T-helper 2 cell treated with Interferon-gamma antibody and Interleukin-4, amounts not matched to agents 5 μg/mL and 100 μg/mL, for 36 hours (primary cell): ENCODE data around the gene PLXNA3.

Experiments used
- DNase-seq: peaks from one replicate; pipeline ENCODE4 v3.0.0; 2021; ENCODE audit warnings: low spot score
- H3K27ac Mint-ChIP-seq: one replicate; pipeline ENCODE4 v1.8.0; 2021; ENCODE audit warnings: mild to moderate bottlenecking, mixed read lengths
- H3K27me3 Mint-ChIP-seq: one replicate; pipeline ENCODE4 v1.8.0; 2021; ENCODE audit warnings: low read depth, mixed read lengths
- H3K36me3 Mint-ChIP-seq: one replicate; pipeline ENCODE4 v1.8.0; 2021; ENCODE audit warnings: low read depth, mixed read lengths
- H3K4me1 Mint-ChIP-seq: one replicate; pipeline ENCODE4 v1.8.0; 2021; ENCODE audit warnings: low read depth, mixed read lengths
- H3K4me3 Mint-ChIP-seq: one replicate; pipeline ENCODE4 v1.8.0; 2022; ENCODE audit warnings: mild to moderate bottlenecking, moderate library complexity, mixed read lengths
- H3K9me3 Mint-ChIP-seq: one replicate; pipeline ENCODE4 v1.8.0; 2021; ENCODE audit warnings: mixed read lengths

The PLXNA3 gene

GRCh38 chrX:154440623-154441357 lies 17.3 kb upstream of the PLXNA3 start:
- DNase-seq = no peak
- Mint-ChIP-seq H3K36me3 (peaks cover 19% of the 10 kb centered on the region), H3K27ac (no peak overlapping the region), H3K4me1 (peaks cover 19% of the 10 kb centered on the region), H3K27me3 (no peaks in the 10 kb centered on the region), H3K4me3 (no peak overlapping the region), H3K9me3 (no peaks in the 10 kb centered on the region)

DNA sequence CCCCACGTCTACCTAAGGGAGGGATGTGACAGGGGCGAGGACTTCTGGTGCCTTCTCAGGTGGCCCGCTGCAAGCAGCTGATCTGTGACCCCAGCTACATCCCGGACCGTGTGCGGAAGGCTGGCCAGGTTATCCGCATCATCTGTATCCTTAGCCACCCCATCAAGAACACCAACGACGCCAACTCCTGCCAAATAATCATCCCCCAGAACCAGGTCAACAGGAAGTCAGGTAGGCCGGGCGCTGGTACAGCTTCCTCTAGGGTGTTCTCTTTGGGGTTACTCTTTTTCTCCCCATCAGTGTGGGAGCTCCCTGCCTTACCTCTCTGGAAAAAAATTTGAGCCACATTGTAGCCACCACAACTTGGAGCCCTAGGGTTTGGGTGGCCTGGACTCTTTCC lies 16.5 kb upstream of the PLXNA3 start:
- no peak overlapping the region for H3K27ac Mint-ChIP-seq
- H3K27me3 Mint-ChIP-seq = no peaks in the 10 kb centered on the region
- no peak for DNase-seq
- H3K9me3 Mint-ChIP-seq = no peaks in the 10 kb centered on the region
- H3K4me1 Mint-ChIP-seq = peaks cover 15% of the 10 kb centered on the region
- H3K4me3 Mint-ChIP-seq = no peak overlapping the region
- peaks cover 21% of the 10 kb centered on the region for H3K36me3 Mint-ChIP-seq

DNA sequence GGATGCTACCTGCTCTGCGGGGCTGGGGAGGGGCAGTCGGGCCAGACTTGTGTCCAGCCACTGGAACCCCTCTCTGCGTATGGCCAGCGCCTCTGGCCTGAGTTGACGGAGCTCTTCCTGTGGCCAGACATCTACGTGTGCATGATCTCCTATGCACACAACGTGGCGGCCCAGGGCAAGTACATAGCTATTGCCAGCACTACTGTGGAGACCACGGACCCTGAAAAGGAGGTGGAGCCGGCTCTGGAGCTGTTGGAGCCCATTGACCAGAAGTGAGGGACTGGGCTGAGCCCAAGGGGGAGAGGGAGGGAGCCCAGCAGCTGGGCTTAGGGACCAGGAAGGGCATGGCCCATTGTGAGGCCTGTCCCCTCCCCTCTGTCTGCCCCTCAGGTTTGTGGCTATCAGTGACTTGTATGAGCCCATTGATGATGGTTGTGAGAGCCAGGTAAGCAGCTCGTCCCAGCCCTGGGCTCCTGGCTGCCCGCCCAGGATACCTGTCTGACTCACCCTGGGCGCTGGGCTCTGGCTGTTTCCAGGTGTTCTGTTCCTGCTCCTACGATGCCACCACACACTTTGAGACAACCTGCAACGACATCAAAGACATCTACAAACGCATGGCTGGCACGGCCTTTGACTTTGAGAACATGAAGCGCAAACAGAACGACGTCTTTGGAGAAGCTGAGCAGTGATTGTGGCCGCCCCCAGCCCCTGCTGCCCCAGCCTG lies 15.9 kb upstream of the PLXNA3 start:
- Mint-ChIP-seq H3K4me3 (no peak overlapping the region), H3K4me1 (peaks cover 15% of the 10 kb centered on the region), H3K9me3 (no peaks in the 10 kb centered on the region), H3K36me3 (peaks cover 22% of the 10 kb centered on the region), H3K27me3 (no peaks in the 10 kb centered on the region), H3K27ac (no peak overlapping the region)
- DNase-seq = no peak

DNA sequence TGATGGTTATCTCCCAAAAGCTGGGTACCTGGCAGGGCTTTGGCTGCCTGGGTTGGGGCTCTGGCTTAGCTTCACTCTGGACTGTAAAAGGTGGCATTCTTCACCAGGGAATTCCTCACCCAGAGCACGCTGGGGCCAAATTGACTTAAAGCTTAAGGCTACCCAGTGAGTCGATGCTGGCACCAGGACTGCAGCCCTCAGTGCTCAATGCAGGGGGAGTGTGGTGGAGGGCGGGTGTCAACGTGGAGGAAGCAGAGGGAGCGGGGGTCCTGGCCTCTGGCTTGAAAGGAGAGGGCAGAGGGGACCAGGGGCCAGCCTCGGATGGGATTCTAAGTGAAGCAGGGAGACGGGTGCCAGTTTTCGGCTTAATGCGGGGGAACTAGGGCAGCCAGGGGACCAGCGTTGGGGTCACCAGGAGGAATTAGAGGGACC lies 14.6 kb upstream of the PLXNA3 start:
- H3K9me3 Mint-ChIP-seq = no peaks in the 10 kb centered on the region
- H3K4me1 Mint-ChIP-seq = peaks cover 11% of the 10 kb centered on the region
- H3K27me3 Mint-ChIP-seq = no peaks in the 10 kb centered on the region
- no peak for DNase-seq
- peak overlapping the region; percentile 76 for H3K4me3 Mint-ChIP-seq
- peak overlapping the region; percentile 74 for H3K27ac Mint-ChIP-seq
- peaks cover 17% of the 10 kb centered on the region for H3K36me3 Mint-ChIP-seq

- H3K27ac Mint-ChIP-seq = peak within 1 kb of the TSS; percentile 74
- peaks cover 17% of the 10 kb centered on the region for H3K36me3 Mint-ChIP-seq
- no peaks in the 10 kb centered on the region for H3K9me3 Mint-ChIP-seq
- DNase-seq = peak; percentile 72
- no peaks in the 10 kb centered on the region for H3K27me3 Mint-ChIP-seq
- H3K4me1 Mint-ChIP-seq = peaks cover 11% of the 10 kb centered on the region
- H3K4me3 Mint-ChIP-seq = peak within 1 kb of the TSS; percentile 76
Observed at GRCh38 chrX:154443992-154444754, 13.9 kb upstream of the PLXNA3 start, which contains the start of gene FAM50A. FAM50A (plus strand) TSS chrX:154444141; CDS start chrX:154444236, 95 bp downstream.

- Mint-ChIP-seq H3K36me3 (peaks cover 18% of the 10 kb centered on the region), H3K27ac (no peak overlapping the region), H3K27me3 (no peaks in the 10 kb centered on the region), H3K4me1 (peaks cover 11% of the 10 kb centered on the region), H3K9me3 (no peaks in the 10 kb centered on the region), H3K4me3 (peak overlapping the region; percentile 36)
- no peak for DNase-seq
Observed at GRCh38 chrX:154444755-154445246, 13.3 kb upstream of the PLXNA3 start.

- H3K4me3 Mint-ChIP-seq = peak overlapping the region; percentile 15
- no peaks in the 10 kb centered on the region for H3K9me3 Mint-ChIP-seq
- no peak for DNase-seq
- no peaks in the 10 kb centered on the region for H3K27me3 Mint-ChIP-seq
- peak overlapping the region; percentile 68 for H3K27ac Mint-ChIP-seq
- peaks cover 16% of the 10 kb centered on the region for H3K36me3 Mint-ChIP-seq
- H3K4me1 Mint-ChIP-seq = peaks cover 11% of the 10 kb centered on the region
Observed at GRCh38 chrX:154445776-154446175, 12.3 kb upstream of the PLXNA3 start.

- Mint-ChIP-seq H3K4me1 (peaks cover 10% of the 10 kb centered on the region), H3K27ac (no peak overlapping the region), H3K36me3 (peaks cover 13% of the 10 kb centered on the region), H3K27me3 (no peaks in the 10 kb centered on the region), H3K4me3 (no peak overlapping the region), H3K9me3 (no peaks in the 10 kb centered on the region)
- DNase-seq = no peak
Observed at GRCh38 chrX:154446430-154446829, 11.7 kb upstream of the PLXNA3 start.

DNA sequence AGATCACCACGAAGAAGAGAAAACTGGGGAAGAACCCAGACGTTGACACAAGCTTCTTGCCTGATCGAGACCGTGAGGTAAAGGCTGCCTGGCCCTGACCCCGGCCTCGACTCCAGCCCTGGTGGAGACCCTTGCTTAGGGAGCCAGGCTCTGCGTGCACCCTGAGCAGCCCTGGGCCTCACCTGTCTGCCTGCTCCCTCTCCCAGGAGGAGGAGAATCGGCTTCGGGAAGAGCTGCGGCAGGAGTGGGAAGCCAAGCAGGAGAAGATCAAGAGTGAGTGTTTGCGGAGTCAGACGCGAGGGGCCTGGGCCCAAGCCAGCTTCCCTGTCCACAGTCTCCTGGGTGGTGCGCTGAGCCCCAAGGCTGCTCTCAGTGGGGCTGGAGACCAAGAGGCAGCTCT lies 9.6 kb upstream of the PLXNA3 start:
- Mint-ChIP-seq H3K36me3 (peaks cover 12% of the 10 kb centered on the region), H3K4me3 (no peak overlapping the region), H3K4me1 (peaks cover 3% of the 10 kb centered on the region), H3K27me3 (no peaks in the 10 kb centered on the region), H3K27ac (no peak overlapping the region), H3K9me3 (no peaks in the 10 kb centered on the region)
- DNase-seq = no peak

- no peak for DNase-seq
- Mint-ChIP-seq H3K27ac (no peak overlapping the region), H3K4me3 (no peak overlapping the region), H3K36me3 (peaks cover 14% of the 10 kb centered on the region), H3K27me3 (no peaks in the 10 kb centered on the region), H3K4me1 (peaks cover 3% of the 10 kb centered on the region), H3K9me3 (no peaks in the 10 kb centered on the region)
Observed at GRCh38 chrX:154449618-154450017, 8.5 kb upstream of the PLXNA3 start.

DNA sequence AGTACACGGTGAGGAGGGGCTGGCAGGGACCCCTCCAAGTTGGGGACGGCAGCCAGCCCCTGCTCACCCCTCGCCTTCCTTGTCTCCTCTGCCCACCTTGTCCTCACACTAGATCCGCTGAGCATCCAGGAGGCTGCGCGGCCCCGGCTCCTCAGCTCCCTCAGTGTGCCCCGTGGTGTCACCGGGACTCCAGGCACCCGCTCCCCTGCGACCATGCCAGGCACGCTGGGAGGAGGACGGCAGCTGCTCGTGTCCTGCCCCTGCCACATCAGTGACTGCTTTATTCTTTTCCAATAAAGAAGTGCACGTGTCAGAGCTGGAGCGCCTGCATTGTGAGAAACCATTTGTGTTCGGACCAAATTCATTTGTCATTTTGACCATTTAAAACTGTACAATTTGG lies 7.8 kb upstream of the PLXNA3 start:
- H3K4me3 Mint-ChIP-seq = no peak overlapping the region
- no peak overlapping the region for H3K27ac Mint-ChIP-seq
- peaks cover 14% of the 10 kb centered on the region for H3K36me3 Mint-ChIP-seq
- H3K27me3 Mint-ChIP-seq = no peaks in the 10 kb centered on the region
- no peak for DNase-seq
- peaks cover 3% of the 10 kb centered on the region for H3K4me1 Mint-ChIP-seq
- no peaks in the 10 kb centered on the region for H3K9me3 Mint-ChIP-seq

- peaks cover 6% of the 10 kb centered on the region for H3K36me3 Mint-ChIP-seq
- H3K27ac Mint-ChIP-seq = no peak overlapping the region
- H3K27me3 Mint-ChIP-seq = no peaks in the 10 kb centered on the region
- H3K4me3 Mint-ChIP-seq = no peak overlapping the region
- peaks cover 5% of the 10 kb centered on the region for H3K4me1 Mint-ChIP-seq
- DNase-seq = no peak
- no peaks in the 10 kb centered on the region for H3K9me3 Mint-ChIP-seq
Observed at GRCh38 chrX:154452823-154453222, 5.3 kb upstream of the PLXNA3 start.

DNA sequence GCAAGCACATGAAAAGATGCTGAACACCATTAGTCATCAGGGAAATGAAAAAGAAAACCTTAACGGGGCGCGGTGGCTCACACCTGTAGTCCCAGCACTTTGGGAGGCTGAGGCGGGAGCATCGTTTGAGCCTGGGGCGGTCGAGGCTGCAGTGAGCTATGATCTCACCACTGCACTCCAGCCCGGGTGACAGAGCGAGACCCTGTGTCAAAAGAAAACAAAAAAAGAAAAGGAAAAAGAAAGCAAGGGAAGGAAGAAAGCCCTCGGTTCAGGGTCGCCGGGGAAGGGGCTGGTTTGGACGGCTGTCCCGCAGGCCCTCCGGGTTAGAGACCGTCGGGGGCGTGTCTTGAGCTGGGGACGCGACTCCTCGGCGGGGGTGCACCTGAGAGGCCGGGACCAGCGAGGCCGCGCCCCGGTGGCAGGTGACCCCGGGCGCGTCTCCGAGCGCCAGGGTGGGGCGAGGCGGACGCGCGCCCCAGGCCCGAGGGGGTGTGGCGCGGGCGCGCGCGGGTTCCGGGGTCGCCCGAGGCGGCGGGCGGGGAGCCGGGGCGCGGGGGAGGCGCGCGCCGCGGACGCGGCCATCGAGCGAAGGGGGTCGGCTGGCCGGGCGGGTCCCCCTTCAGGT lies 478 bp upstream of the PLXNA3 start:
- DNase-seq = peak; percentile 33
- Mint-ChIP-seq H3K4me3 (peak overlapping the region; percentile 94), H3K9me3 (no peaks in the 10 kb centered on the region), H3K27me3 (no peaks in the 10 kb centered on the region), H3K4me1 (peaks cover 5% of the 10 kb centered on the region), H3K36me3 (peaks cover 2% of the 10 kb centered on the region), H3K27ac (peak overlapping the region; percentile 93)
